Measurements from ENCODE around the gene LAPTM5. TPM values are rescaled to one million over a fixed set of nuclear protein-coding genes. Genes with fewer than 3 reads are reported as not detected.

LAPTM5 gene
- total and polyA plus RNA-seq, 2 donors (not counting 1 experiment from before 2014, with no cell fraction given), result 1,384 to 1,519 TPM

GRCh38 chr1:30731806-30732276 lies 25.7 kb downstream of the LAPTM5 start:
- no peak for TF ChIP-seq EZH2 (IDR thresholded peaks at IDR 0.05; ENCODE audit: borderline replicate concordance, insufficient read depth, low read depth, low read length, poor library complexity, severe bottlenecking)
- no peak for TF ChIP-seq CTCF (IDR thresholded peaks at IDR 0.05)

More at GRCh38 chr1:30731806-30732276, 25.7 kb downstream of the LAPTM5 start:
- Histone ChIP-seq H3K79me2 (ENCODE audit: control insufficient read depth, insufficient read depth, low read length) (peaks cover 22% of the 10 kb centered on the region), H3K27me3 (replicated peaks in 1 of 4; ENCODE audit: control extremely low read depth in 1 of 4, control insufficient read depth in 3 of 4, insufficient read depth in 4 of 4, low read length in 3 of 4) (no peaks in the 10 kb centered on the region), H3K36me3 (replicated peaks in 1 of 2; ENCODE audit: control extremely low read depth in 1 of 2, control insufficient read depth in 1 of 2, extremely low read depth in 1 of 2, insufficient read depth in 2 of 2, low read length in 1 of 2) (peaks cover 7 to 63% of the 10 kb centered on the region in 2 experiments), H3K4me3 (ENCODE audit: control extremely low read depth in 1 of 5, extremely low read depth in 1 of 5, insufficient read depth in 1 of 5, low read depth in 2 of 5, low read length in 4 of 5) (no peak overlapping the region), H3K4me2 (replicated peaks; ENCODE audit: low read depth, low read length, poor library complexity, severe bottlenecking) (peak overlapping the region; percentile 81), H3K9ac (ENCODE audit: low read length) (no peak overlapping the region), H4K20me1 (ENCODE audit: control insufficient read depth, insufficient read depth, low read length, poor library complexity, severe bottlenecking) (peaks cover 38% of the 10 kb centered on the region), H3K4me1 (ENCODE audit: control insufficient read depth in 2 of 2, insufficient read depth in 2 of 2, low read length in 2 of 2) (peaks cover 41 to 54% of the 10 kb centered on the region in 2 donors), H3K9me3 (ENCODE audit: control extremely low read depth in 1 of 3, control insufficient read depth in 2 of 3, insufficient read depth in 1 of 3, low read length in 2 of 3) (no peaks in the 10 kb centered on the region), H2AFZ (ENCODE audit: insufficient read depth, low read depth, low read length, poor library complexity, severe bottlenecking) (no peak overlapping the region), H3K27ac (ENCODE audit: low read length in 2 of 2) (peak overlapping the region; percentile 70 to 82)
- H3K4me3 Mint-ChIP-seq, result peak overlapping the region; percentile 77
- ChIA-PET POLR2A (interaction anchor here (0.8 to 4.8 kb wide), 13 partner anchors 10 to 167 kb away, joined by 3 to 30 read pairs (median 5); partner anchors contain the start of gene LAPTM5), CTCF (interaction anchor here (0.8 to 38.6 kb wide), 6 partner anchors 11 to 69 kb away, joined by 3 to 769 read pairs (median 50); partner anchors contain the start of gene LAPTM5)
- ATAC-seq (ENCODE audit: low read depth) (peak; percentile 2), DNase-seq (peak; percentile 38)
- intact Hi-C loops (cut with micrococcal nuclease), result loop anchor here (1.0 to 2.0 kb wide), 2 partner anchors 11 to 17 kb away; no protein-coding TSS in a partner anchor
- H3K9me3 Mint-ChIP-seq (ENCODE audit: insufficient read depth), result no peaks in the 10 kb centered on the region
- H3K27me3 Mint-ChIP-seq, result no peaks in the 10 kb centered on the region
- H3K27ac Mint-ChIP-seq, result peak overlapping the region; percentile 96
- 84% methylated on average over 5 of the region's 8 CpGs for WGBS (ENCODE audit: insufficient coverage)
- H3K4me1 Mint-ChIP-seq, result peaks cover 72% of the 10 kb centered on the region

Measured in B cell (primary cell).